ENCODE measurements around the gene NRXN3.

NRXN3 gene

DNA sequence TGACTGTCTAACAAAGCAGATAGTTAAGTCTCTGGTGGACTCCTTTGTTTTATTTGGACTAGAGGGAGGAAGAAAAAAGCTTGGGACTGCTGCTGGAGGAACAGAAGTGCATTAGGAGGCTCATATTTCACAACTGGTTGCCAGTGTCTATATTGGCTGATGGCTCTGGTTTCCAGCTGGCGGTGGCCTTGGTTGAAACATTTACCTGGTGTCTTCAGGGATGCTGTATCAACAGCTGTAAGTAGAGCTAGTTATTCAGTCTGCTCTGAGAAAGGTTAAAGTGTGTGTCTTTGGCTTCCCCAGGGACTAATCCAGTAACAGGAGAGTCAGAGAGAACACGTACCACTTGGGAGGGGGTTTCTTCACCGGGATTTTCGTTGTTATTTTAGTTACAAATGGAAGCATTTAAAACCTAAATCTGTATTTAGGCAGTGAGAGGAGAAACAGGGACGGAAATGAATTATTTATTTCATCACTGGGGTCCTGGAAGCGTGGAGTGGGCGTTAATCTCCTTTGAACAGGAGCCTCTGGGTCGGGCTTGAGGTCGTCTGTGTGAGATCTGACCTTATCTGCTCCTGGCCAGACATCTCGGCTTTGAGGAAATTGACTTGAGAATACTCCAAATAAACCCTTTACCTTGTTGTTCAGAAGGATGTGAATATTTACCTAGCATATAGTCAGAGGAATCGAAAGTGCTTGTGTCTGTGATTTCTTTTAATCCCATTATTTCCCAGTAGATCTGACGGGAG is 149.9 kb downstream of the NRXN3 start:
- no peak for DNase-seq (ENCODE audit: low spot score)

- no peak for DNase-seq (ENCODE audit: low spot score)
Measured at GRCh38 chr14:78324353-78324752, 154.2 kb downstream of the NRXN3 start.

GRCh38 chr14:78325911-78326310 is 155.7 kb downstream of the NRXN3 start:
- DNase-seq (ENCODE audit: low spot score): no peak

- DNase-seq (ENCODE audit: low spot score): no peak
Measured at GRCh38 chr14:78327426-78328221, 157.5 kb downstream of the NRXN3 start.

DNA sequence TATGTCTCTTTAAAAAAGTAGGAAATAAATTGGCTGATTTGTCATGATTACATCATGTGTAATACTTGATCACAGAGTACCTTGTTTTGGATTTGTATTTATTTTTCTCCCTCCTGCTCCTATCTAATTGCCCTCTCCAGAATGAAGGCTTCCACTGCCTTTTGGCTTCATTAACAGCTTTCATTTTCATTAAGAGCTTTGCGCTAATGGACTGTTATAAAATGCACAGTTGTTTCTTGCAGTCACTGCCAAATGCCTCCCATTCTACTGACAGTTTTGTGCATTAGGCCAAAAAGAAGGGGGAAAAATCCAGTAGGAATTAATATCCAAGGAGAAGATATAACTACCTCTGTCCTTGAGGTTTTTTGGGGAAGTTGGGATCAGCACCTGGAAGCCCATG is 159.2 kb downstream of the NRXN3 start:
- DNase-seq (ENCODE audit: low spot score): no peak

GRCh38 chr14:78335531-78335930 is 165.4 kb downstream of the NRXN3 start:
- no peak for DNase-seq (ENCODE audit: low spot score)

GRCh38 chr14:78340250-78340649 is 170.1 kb downstream of the NRXN3 start:
- DNase-seq (ENCODE audit: low spot score): no peak

- no peak for DNase-seq (ENCODE audit: low spot score)
Measured at GRCh38 chr14:78341827-78342389, 171.7 kb downstream of the NRXN3 start.

GRCh38 chr14:78342879-78343278 is 172.7 kb downstream of the NRXN3 start:
- no peak for DNase-seq (ENCODE audit: low spot score)

DNA sequence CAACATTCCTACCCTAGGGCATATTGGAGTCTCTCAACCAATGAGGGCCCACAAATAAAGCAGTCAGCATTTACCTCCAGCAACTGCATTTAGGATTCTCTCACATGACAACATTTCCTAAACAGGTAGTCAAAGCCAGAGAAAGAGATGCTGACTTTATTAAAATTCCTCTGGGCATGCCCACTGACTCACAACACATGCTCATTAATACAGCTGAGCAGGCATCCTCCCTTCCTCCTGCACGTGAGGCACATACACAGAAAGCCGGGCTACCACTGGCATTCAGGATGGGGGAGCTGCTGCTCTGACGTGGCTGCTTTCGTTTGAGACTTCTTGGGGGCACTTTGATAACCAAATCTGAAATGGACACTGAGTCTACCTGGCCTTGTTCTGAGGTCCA is 174.1 kb downstream of the NRXN3 start:
- no peak for DNase-seq (ENCODE audit: low spot score)

GRCh38 chr14:78345131-78345744 is 175.1 kb downstream of the NRXN3 start:
- DNase-seq (ENCODE audit: low spot score): no peak

DNA sequence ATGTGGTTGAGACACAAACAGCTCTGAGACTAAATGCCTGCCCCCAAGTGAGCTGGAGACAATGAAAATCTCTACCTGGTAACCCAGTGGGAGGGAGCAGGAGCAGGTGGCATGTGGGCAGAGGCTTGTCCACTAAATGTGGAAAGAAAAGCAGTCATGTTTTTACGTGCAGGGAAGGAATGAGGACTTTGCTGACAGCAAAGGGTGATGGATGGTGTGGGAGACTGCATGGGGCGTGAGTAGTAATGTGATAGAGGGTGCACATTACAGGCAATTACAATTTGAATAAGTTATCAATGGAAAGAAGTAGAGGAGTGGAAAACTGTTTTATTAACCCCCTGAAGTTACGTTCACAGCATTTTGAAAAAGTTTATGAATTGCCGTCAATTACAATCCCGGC is 176.6 kb downstream of the NRXN3 start:
- no peak for DNase-seq (ENCODE audit: low spot score)

- no peak for DNase-seq (ENCODE audit: low spot score)
Measured at GRCh38 chr14:78355109-78355508, 184.9 kb downstream of the NRXN3 start.

DNA sequence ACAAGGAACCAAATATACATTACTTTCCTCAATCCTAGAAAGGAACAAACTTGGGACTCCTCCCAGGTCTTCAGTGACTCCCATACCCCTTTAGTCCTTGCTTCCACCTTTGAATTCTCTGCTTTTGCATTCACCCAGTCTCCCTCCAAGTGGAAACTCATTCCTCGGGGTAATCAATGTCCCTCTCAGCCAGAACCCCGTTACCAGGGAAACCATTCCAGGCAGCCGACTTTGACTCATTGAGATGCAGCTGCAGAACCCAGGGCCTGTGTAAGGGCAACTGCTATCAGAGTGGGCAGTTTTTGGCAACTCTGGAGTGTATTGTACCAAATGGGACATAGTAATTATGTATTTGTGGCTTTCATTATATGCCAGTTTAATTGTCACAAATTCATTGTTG is 186.2 kb downstream of the NRXN3 start:
- peak; percentile 16 for DNase-seq (ENCODE audit: low spot score)

- no peak for DNase-seq (ENCODE audit: low spot score)
Measured at GRCh38 chr14:78358591-78358990, 188.4 kb downstream of the NRXN3 start.

- no peak for DNase-seq (ENCODE audit: low spot score)
Measured at GRCh38 chr14:78359581-78359980, 189.4 kb downstream of the NRXN3 start.

- no peak for DNase-seq (ENCODE audit: low spot score)
Measured at GRCh38 chr14:78363008-78363407, 192.8 kb downstream of the NRXN3 start.

GRCh38 chr14:78367355-78367754 is 197.2 kb downstream of the NRXN3 start:
- DNase-seq (ENCODE audit: low spot score): no peak

DNA sequence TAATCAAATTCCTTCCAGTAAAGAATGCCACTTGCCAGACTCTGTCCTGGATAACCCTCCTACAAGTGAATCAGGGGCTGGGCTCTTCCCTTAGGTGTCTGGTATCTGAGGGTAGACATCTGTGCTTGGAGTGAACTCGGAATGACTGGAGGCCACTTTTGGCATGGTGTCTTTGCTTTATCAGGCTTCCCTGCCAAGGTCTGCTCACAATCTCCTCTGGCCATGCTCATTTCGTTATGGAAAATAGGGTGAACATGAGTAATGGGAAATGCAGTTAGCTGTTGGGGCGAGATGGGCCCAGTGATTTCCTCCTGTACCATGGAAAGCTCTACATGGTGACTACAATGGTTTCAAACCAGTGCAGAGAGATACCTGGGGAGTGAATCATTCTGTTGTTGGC is 212.9 kb downstream of the NRXN3 start:
- no peak for DNase-seq (ENCODE audit: low spot score)

- no peak for DNase-seq (ENCODE audit: low spot score)
Measured at GRCh38 chr14:78398216-78398615, 228.0 kb downstream of the NRXN3 start.

DNA sequence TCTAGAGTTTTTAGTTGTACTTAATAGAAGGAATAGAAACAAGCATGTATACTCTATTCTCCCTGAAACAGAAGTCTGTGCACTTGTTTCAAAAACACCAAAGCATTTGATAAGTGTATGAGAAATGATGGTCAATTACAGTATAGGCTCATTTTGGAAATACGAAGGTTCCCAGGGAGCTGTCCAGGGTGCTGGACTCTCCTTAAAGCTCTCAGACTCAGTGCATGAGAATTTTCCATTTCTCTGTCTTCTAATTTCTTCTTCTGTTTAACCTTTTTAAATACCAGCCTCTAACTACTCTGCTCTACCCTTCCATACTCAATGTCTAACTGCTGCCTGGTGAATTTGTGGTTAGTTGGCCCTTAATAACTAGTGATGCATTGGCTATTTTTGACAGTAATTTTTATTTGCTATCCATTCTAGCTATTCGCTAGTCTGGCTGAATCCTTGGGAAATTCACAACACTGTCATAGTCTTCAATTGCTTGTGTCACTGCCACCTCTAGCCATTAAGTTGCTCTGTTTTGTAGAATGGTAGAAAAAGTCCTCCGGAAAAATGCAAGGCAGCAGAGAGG is 229.2 kb downstream of the NRXN3 start:
- DNase-seq (ENCODE audit: low spot score): peak; percentile 26

DNA sequence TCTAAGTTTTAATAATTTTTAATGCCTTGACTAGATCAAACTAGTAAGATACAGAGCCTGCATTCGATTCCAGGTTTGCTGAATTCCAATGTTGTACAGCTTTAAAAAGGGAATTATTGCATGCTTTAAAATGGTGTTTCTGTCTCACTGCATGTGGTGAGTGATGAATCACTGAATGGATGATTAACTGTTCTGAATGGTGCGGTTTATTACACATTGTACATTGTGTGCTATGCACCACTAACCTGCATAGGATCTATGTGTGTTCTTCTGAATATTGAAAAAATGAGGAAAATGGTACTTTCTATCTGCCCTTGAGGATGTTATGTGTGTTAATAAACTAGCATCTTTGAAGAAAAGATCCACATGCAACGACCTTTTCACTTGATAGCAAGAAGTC is 231.7 kb downstream of the NRXN3 start:
- no peak for DNase-seq (ENCODE audit: low spot score)
